NCI-H1436 (cell line): Measurements from ENCODE around the gene ANO6.

Source experiments
- DNase-seq: peaks from one replicate; lab custom pipeline; 2025; lab: John Stamatoyannopoulos, UW

Gene ANO6

GRCh38 chr12:45458854-45459807 is 243.2 kb downstream of the ANO6 start:
- no peak for DNase-seq

GRCh38 chr12:45462506-45462905 is 246.6 kb downstream of the ANO6 start:
- DNase-seq: no peak

- no peak for DNase-seq
Measured at GRCh38 chr12:45464699-45465098, 248.8 kb downstream of the ANO6 start.

GRCh38 chr12:45468751-45469615 is 253.1 kb downstream of the ANO6 start:
- DNase-seq: no peak

GRCh38 chr12:45469902-45470301 is 254.0 kb downstream of the ANO6 start:
- no peak for DNase-seq

- DNase-seq: no peak
Measured at GRCh38 chr12:45473636-45474035, 257.7 kb downstream of the ANO6 start.

GRCh38 chr12:45475594-45475993 is 259.7 kb downstream of the ANO6 start:
- no peak for DNase-seq

GRCh38 chr12:45477526-45477925 is 261.6 kb downstream of the ANO6 start:
- no peak for DNase-seq

- no peak for DNase-seq
Measured at GRCh38 chr12:45478931-45479330, 263.0 kb downstream of the ANO6 start.

- no peak for DNase-seq
Measured at GRCh38 chr12:45481746-45482145, 265.9 kb downstream of the ANO6 start.

GRCh38 chr12:45483571-45483970 is 267.7 kb downstream of the ANO6 start:
- no peak for DNase-seq
